CD4-positive, CD25-positive, alpha-beta regulatory T cell (primary cell): Measurements from ENCODE around the gene ACTA2. TPM values are rescaled to one million over a fixed set of nuclear protein-coding genes. Genes with fewer than 3 reads are reported as not detected.

ENCODE experiments used
- ATAC-seq, 2 donors: fragments of 150-1000 bp; cut with Tn5 transposase; one replicate each; pipeline ENCODE4 v1.10.0; 2021; ENCODE audit warnings: low read depth in 2 of 2, moderate number of reproducible peaks in 2 of 2, moderate library complexity in 1 of 2
- DNase-seq, 3 donors: peaks; one replicate each; pipeline versions ENCODE4 v3.0.0 to v3.0.0-alpha.2; 2012 to 2022; ENCODE audit warnings: mixed read lengths in 1 of 3
- H3K27ac ChIP-seq: one replicate; pipeline ENCODE4 v1.7.0; 2013; ENCODE audit warnings: mild to moderate bottlenecking, low read length; ENCODE audit not compliant: insufficient read depth, poor library complexity, severe bottlenecking
- H3K27me3 ChIP-seq: one replicate; pipeline ENCODE4 v1.7.0; 2013; ENCODE audit warnings: low read length; ENCODE audit not compliant: control insufficient read depth, insufficient read depth
- H3K36me3 ChIP-seq: one replicate; pipeline ENCODE4 v1.7.0; 2013; ENCODE audit warnings: mild to moderate bottlenecking, low read length, moderate library complexity; ENCODE audit not compliant: control insufficient read depth, insufficient read depth
- H3K4me1 ChIP-seq: 2 replicates; pipeline ENCODE4 v1.7.0; 2013; ENCODE audit warnings: mild to moderate bottlenecking, low read length; ENCODE audit not compliant: insufficient read depth, control insufficient read depth, poor library complexity, severe bottlenecking
- H3K4me3 ChIP-seq: one replicate; pipeline ENCODE4 v1.7.0; 2013; ENCODE audit warnings: low read depth, mild to moderate bottlenecking, low read length, moderate library complexity
- H3K9me3 ChIP-seq, 2 experiments: 1 replicate in 1 of 2; 2 replicates in 1 of 2; pipeline ENCODE4 v1.7.0; 2013; ENCODE audit warnings: low read length in 2 of 2, mild to moderate bottlenecking in 1 of 2, moderate library complexity in 1 of 2; ENCODE audit not compliant: control insufficient read depth in 2 of 2
- H3K27ac Mint-ChIP-seq, 3 donors: one replicate each; pipeline ENCODE4 v1.8.0; 2020 to 2022; ENCODE audit warnings: mild to moderate bottlenecking in 3 of 3, mixed read lengths in 3 of 3, moderate library complexity in 2 of 3
- H3K27me3 Mint-ChIP-seq: one replicate; pipeline ENCODE4 v1.8.0; 2022; ENCODE audit warnings: mild to moderate bottlenecking, mixed read lengths
- H3K36me3 Mint-ChIP-seq: one replicate; pipeline ENCODE4 v1.8.0; 2020; ENCODE audit warnings: mixed read lengths
- H3K4me1 Mint-ChIP-seq, 4 donors: one replicate each; pipeline ENCODE4 v1.8.0; 2020 to 2022; ENCODE audit warnings: mixed read lengths in 4 of 4, mild to moderate bottlenecking in 1 of 4
- H3K4me3 Mint-ChIP-seq, 4 donors: one replicate each; pipeline ENCODE4 v1.8.0; 2020 to 2022; ENCODE audit warnings: mild to moderate bottlenecking in 4 of 4, mixed read lengths in 4 of 4, moderate library complexity in 3 of 4
- H3K9me3 Mint-ChIP-seq, 7 donors: one replicate each; pipeline ENCODE4 v1.8.0; 2020 to 2022; ENCODE audit warnings: mixed read lengths in 7 of 7, mild to moderate bottlenecking in 3 of 7, moderate library complexity in 2 of 7
- polyA plus RNA-seq, 4 donors: library from polyadenylated mRNA; unstranded; fragments of 300-500 nt; fragmentation: Illumina TruSeq; gene quantifications; one replicate each; pipeline ENCODE4 v1.2.3, GENCODE V29; 2021
- total RNA-seq: library from RNA; stranded (reverse); gene quantifications from one replicate; pipeline ENCODE4 v1.2.3, GENCODE V29; 2022

The ACTA2 gene
- total and polyA plus RNA-seq, 5 donors from 2014 or later = 26.2 to 65.9 (median 53.1) TPM

DNA sequence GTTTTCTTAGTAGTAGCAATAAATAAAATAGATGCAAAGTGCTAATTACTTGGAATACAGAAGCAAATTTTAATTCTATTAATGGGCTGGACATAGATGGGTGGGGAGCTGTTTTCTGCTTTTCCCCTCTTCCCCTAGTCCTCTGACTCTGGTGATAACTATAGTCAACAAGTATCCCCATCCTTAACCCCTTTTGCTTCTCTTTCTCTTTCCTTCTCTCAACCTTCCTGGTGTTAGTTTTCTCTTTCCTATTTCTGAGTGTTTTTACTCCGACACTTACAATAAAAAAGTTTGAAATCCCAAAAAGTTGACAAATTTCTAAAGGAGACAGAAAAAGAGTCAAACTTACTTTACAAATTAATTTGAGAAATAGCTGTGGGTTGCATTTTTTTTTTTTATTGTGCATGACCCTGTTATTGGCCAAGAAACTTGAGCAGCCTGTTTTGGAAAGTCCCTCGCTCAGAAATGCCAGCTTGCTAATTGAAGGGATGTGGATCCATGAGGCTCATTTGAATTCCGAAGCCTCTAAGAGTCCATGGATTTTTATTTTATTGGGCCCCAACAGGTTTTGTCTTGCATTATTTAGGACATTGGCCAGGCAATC lies 40.5 kb upstream of the ACTA2 start:
- Histone ChIP-seq H3K4me1 (peaks cover 82% of the 10 kb centered on the region), H3K4me3 (peak overlapping the region; percentile 100), H3K27ac (peak overlapping the region; percentile 96), H3K36me3 (no peaks in the 10 kb centered on the region), H3K27me3 (no peaks in the 10 kb centered on the region), H3K9me3 (no peaks in the 10 kb centered on the region)
- peaks cover 3% of the 10 kb centered on the region for H3K36me3 Mint-ChIP-seq
- H3K27ac Mint-ChIP-seq = peak overlapping the region; percentile 75 to 99 (median 88)
- peaks cover 31 to 81% (median 63%) of the 10 kb centered on the region in 4 donors for H3K4me1 Mint-ChIP-seq
- peak overlapping the region; percentile 93 to 97 (median 96) for H3K4me3 Mint-ChIP-seq
- DNase-seq (no peak), ATAC-seq (no peak)
- peaks cover 4% of the 10 kb centered on the region for H3K27me3 Mint-ChIP-seq
- H3K9me3 Mint-ChIP-seq = peaks cover 0 to 3% (median 0%) of the 10 kb centered on the region in 7 donors

GRCh38 chr10:88991899-88992320 lies 39.3 kb upstream of the ACTA2 start:
- peaks cover 27 to 78% (median 60%) of the 10 kb centered on the region in 4 donors for H3K4me1 Mint-ChIP-seq
- peaks cover 83% of the 10 kb centered on the region for H3K4me1 ChIP-seq
- peak overlapping the region; percentile 96 for H3K27ac ChIP-seq
- H3K9me3 Mint-ChIP-seq = peaks cover 0 to 3% (median 0%) of the 10 kb centered on the region in 7 donors
- ATAC-seq (peak in 1 of 2 donors; percentile 15), DNase-seq (peak in 1 of 3 donors; percentile 70)
- peaks cover 3% of the 10 kb centered on the region for H3K36me3 Mint-ChIP-seq
- H3K9me3 ChIP-seq = peaks cover 0 to under 1% of the 10 kb centered on the region in 2 experiments
- H3K27ac Mint-ChIP-seq = peak overlapping the region; percentile 97 to 99 (median 98)
- peak overlapping the region; percentile 100 for H3K4me3 ChIP-seq
- no peaks in the 10 kb centered on the region for H3K36me3 ChIP-seq
- H3K4me3 Mint-ChIP-seq = peak overlapping the region; percentile 97 to 100 (median 98)
- no peaks in the 10 kb centered on the region for H3K27me3 ChIP-seq
- H3K27me3 Mint-ChIP-seq = peaks cover under 1% of the 10 kb centered on the region

- Histone ChIP-seq H3K9me3 (peaks cover 3 to 6% of the 10 kb centered on the region in 2 experiments), H3K27me3 (no peaks in the 10 kb centered on the region), H3K27ac (peak overlapping the region; percentile 96), H3K4me1 (peaks cover 77% of the 10 kb centered on the region), H3K4me3 (peak overlapping the region; percentile 100), H3K36me3 (no peaks in the 10 kb centered on the region)
- H3K4me3 Mint-ChIP-seq = peak overlapping the region; percentile 97 to 100 (median 98)
- H3K27me3 Mint-ChIP-seq = no peaks in the 10 kb centered on the region
- peaks cover 0 to 6% (median 3%) of the 10 kb centered on the region in 7 donors for H3K9me3 Mint-ChIP-seq
- ATAC-seq = peak; percentile 60 to 66
- H3K27ac Mint-ChIP-seq = peak overlapping the region; percentile 97 to 99 (median 98)
- H3K4me1 Mint-ChIP-seq = peaks cover 25 to 77% (median 57%) of the 10 kb centered on the region in 4 donors
- peak; percentile 42 to 78 (median 68) for DNase-seq
- peaks cover 6% of the 10 kb centered on the region for H3K36me3 Mint-ChIP-seq
Observed at GRCh38 chr10:88991161-88991898, 38.8 kb upstream of the ACTA2 start.

- Mint-ChIP-seq H3K27ac (peak within 1 kb of the TSS; percentile 97 to 99 (median 98)), H3K4me1 (peaks cover 21 to 74% (median 50%) of the 10 kb centered on the region in 4 donors), H3K9me3 (peaks cover 0 to 8% (median 4%) of the 10 kb centered on the region in 7 donors), H3K27me3 (no peaks in the 10 kb centered on the region), H3K4me3 (peak within 1 kb of the TSS; percentile 97 to 100 (median 98)), H3K36me3 (peaks cover 7% of the 10 kb centered on the region)
- Histone ChIP-seq H3K9me3 (peaks cover 3 to 9% of the 10 kb centered on the region in 2 experiments), H3K4me3 (peak within 1 kb of the TSS; percentile 100), H3K27me3 (no peaks in the 10 kb centered on the region), H3K27ac (peak within 1 kb of the TSS; percentile 96), H3K4me1 (peaks cover 69% of the 10 kb centered on the region), H3K36me3 (no peaks in the 10 kb centered on the region)
- peak; percentile 72 to 94 (median 74) for DNase-seq
- ATAC-seq = peak; percentile 63 to 69
Observed at GRCh38 chr10:88990384-88991160, 38.0 kb upstream of the ACTA2 start, which contains the start of gene FAS. Gene FAS, plus strand, starts transcription at chr10:88990798. Its CDS starts 79 bp downstream, at chr10:88990877.

DNA sequence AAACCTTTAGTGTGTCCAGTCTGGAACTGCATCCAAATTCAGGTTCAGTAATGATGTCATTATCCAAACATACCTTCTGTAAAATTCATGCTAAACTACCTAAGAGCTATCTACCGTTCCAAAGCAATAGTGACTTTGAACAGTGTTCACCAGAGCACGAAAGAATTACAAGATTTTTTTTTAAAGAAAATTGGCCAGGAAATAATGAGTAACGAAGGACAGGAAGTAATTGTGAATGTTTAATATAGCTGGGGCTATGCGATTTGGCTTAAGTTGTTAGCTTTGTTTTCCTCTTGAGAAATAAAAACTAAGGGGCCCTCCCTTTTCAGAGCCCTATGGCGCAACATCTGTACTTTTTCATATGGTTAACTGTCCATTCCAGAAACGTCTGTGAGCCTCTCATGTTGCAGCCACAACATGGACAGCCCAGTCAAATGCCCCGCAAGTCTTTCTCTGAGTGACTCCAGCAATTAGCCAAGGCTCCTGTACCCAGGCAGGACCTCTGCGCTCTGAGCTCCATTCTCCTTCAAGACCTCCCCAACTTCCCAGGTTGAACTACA lies 37.3 kb upstream of the ACTA2 start:
- H3K4me1 ChIP-seq = peaks cover 63% of the 10 kb centered on the region

GRCh38 chr10:88989423-88989822 lies 36.9 kb upstream of the ACTA2 start:
- DNase-seq (no peak), ATAC-seq (no peak)
- Mint-ChIP-seq H3K4me3 (peak overlapping the region; percentile 97 to 100 (median 98)), H3K36me3 (peaks cover 7% of the 10 kb centered on the region), H3K27ac (peak overlapping the region; percentile 97 to 99 (median 98)), H3K9me3 (peaks cover 1 to 8% (median 4%) of the 10 kb centered on the region in 7 donors), H3K27me3 (no peaks in the 10 kb centered on the region), H3K4me1 (peaks cover 18 to 77% (median 47%) of the 10 kb centered on the region in 4 donors)
- Histone ChIP-seq H3K4me3 (peak overlapping the region; percentile 83), H3K4me1 (peaks cover 62% of the 10 kb centered on the region), H3K36me3 (no peaks in the 10 kb centered on the region), H3K27me3 (no peaks in the 10 kb centered on the region), H3K9me3 (peaks cover 3 to 9% of the 10 kb centered on the region in 2 experiments), H3K27ac (peak overlapping the region; percentile 96)

More for the DNA sequence above, 37.3 kb upstream of the ACTA2 start:
- Histone ChIP-seq H3K36me3 (no peaks in the 10 kb centered on the region), H3K4me3 (peak overlapping the region; percentile 83), H3K27ac (peak overlapping the region; percentile 96), H3K27me3 (no peaks in the 10 kb centered on the region), H3K9me3 (peaks cover 3 to 9% of the 10 kb centered on the region in 2 experiments)
- peaks cover 0 to 8% (median 4%) of the 10 kb centered on the region in 7 donors for H3K9me3 Mint-ChIP-seq
- peak in 1 of 3 donors; percentile 40 for DNase-seq
- no peaks in the 10 kb centered on the region for H3K27me3 Mint-ChIP-seq
- peak overlapping the region; percentile 97 to 99 (median 98) for H3K27ac Mint-ChIP-seq
- H3K4me1 Mint-ChIP-seq = peaks cover 15 to 73% (median 44%) of the 10 kb centered on the region in 4 donors
- H3K4me3 Mint-ChIP-seq = peak overlapping the region; percentile 97 to 100 (median 98)
- ATAC-seq = peak in 1 of 2 donors; percentile 2
- peaks cover 7% of the 10 kb centered on the region for H3K36me3 Mint-ChIP-seq
